ENCODE results near the gene GNA12. TPM values are rescaled to one million over a fixed set of nuclear protein-coding genes. Genes with fewer than 3 reads are reported as not detected.

The GNA12 gene
- total and polyA plus RNA-seq, 9 of the 15 experiments (the other 6 are each of a cell fraction or from before 2014, with no cell fraction given), result 0.65 to 32.7 (median 9.6) TPM

DNA sequence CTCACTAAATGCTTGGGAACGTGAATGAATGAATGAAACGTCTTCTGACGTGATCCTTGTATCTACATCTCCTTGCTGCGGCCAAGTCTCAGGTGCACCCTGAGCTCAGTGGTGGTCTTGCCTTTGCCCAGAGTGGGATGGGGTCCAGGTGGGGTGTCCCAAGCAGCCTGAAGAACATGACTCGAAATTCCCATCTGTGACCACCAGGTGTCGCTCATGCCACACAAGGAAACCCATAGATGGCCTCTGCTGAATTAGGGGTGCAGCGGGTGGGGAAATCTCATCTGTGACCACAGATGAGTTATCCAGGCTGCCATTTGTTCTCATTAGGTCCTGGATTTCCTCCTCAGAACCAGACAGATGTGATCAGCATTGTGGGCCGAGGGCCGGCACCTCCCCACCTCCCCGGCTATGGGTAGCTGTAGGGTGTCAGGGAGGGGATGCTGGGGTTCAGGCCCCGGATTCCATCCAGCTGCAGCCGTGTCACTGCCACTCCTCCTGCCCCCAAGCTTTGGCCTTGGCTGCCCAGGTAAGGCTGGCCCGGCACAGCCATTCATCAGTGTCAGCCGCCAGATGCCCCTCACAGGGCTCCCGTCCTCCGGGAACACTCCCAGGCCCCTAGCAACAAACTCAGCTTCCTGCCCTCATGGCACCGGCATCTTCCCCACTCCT is 21.0 kb upstream of the GNA12 start (continued):
- no peak for TF ChIP-seq MEF2D (tag; conservative IDR thresholded peaks at IDR 0.05; ENCODE audit: low read depth)

- Histone ChIP-seq H4K20me1 (replicated peaks; ENCODE audit: control insufficient read depth, insufficient read depth, low read length) (no peaks in the 10 kb centered on the region), H3K27ac (ENCODE audit: extremely low read depth, low read depth, low read length) (no peak overlapping the region), H3K36me3 (ENCODE audit: control insufficient read depth, insufficient read depth, low read length) (no peaks in the 10 kb centered on the region), H3K4me3 (no peak overlapping the region), H3K4me2 (ENCODE audit: insufficient read depth, low read length) (no peak overlapping the region), H3K9me3 (replicated peaks; ENCODE audit: control insufficient read depth, insufficient read depth, low read depth, low read length) (no peaks in the 10 kb centered on the region), H3K27me3 (ENCODE audit: control insufficient read depth in 2 of 2, insufficient read depth in 2 of 2, low read length in 2 of 2) (peaks cover 0 to 5% of the 10 kb centered on the region in 2 experiments; a peak in 2 of 5 replicates), H2AFZ (ENCODE audit: low read depth, low read length) (no peak overlapping the region), H3K9ac (ENCODE audit: insufficient read depth in 1 of 2, low read depth in 2 of 2, low read length in 2 of 2) (no peak overlapping the region), H3K79me2 (ENCODE audit: control insufficient read depth, insufficient read depth, low read length) (no peaks in the 10 kb centered on the region), H3K4me1 (replicated peaks in 1 of 2; ENCODE audit: control insufficient read depth in 2 of 2, insufficient read depth in 2 of 2, low read length in 2 of 2) (peaks cover 0 to 15% of the 10 kb centered on the region in 2 experiments; a peak in 3 of 5 replicates), H3K9me1 (ENCODE audit: control insufficient read depth, insufficient read depth, low read length) (no peaks in the 10 kb centered on the region)
- in situ Hi-C loops (cut with MboI), result loop anchor here (25.0 kb wide), 1 partner anchor 1023 kb away; no protein-coding TSS in a partner anchor
- ATAC-seq (no peak), FAIRE-seq (no peak), DNase-seq (ENCODE audit: extremely low read depth in 1 of 4, low spot score in 3 of 4) (no peak)
- no peak for TF ChIP-seq ARNT (IDR thresholded peaks at IDR 0.05)
- TF ChIP-seq CREB3L1 (IDR thresholded peaks at IDR 0.05; ENCODE audit: borderline replicate concordance, low read depth), result no peak
- no peak for TF ChIP-seq CEBPG (CRISPR knock-in tag; IDR thresholded peaks at IDR 0.05)
- 0 out of 4 replicates have a peak, but pooled peaks of 1 of the 2 experiments have one; percentile 13 for TF ChIP-seq CEBPG (tag; conservative IDR thresholded peaks at IDR 0.05 in 1 of 2, IDR thresholded peaks at IDR 0.05 in 1 of 2)
- no peak for TF ChIP-seq ZNF140 (CRISPR knock-in tag; IDR thresholded peaks at IDR 0.05)
- TF ChIP-seq ZNF41 (CRISPR knock-in tag; conservative IDR thresholded peaks at IDR 0.05), result no peak
- no peak for TF ChIP-seq RHOXF2B (CRISPR knock-in tag; conservative IDR thresholded peaks at IDR 0.05)
- TF ChIP-seq SNIP1 (IDR thresholded peaks at IDR 0.05; ENCODE audit: low read depth), result no peak
- 0 out of 2 replicates have a peak, but pooled peaks have one; percentile 11 for TF ChIP-seq CEBPB (tag; IDR thresholded peaks at IDR 0.05)
- intact Hi-C loops (cut with micrococcal nuclease), result loop anchor here (10.0 kb wide), 1 partner anchor 200 kb away; no protein-coding TSS in a partner anchor
- 56% methylated on average over 12 of the region's 12 CpGs for WGBS (ENCODE audit: insufficient coverage, low coverage, missing lambda C conversion rate)
- CTCF ChIA-PET (ENCODE audit: low intra/inter-chr PET ratio), result interaction anchor here (0.9 to 2.1 kb wide), 4 partner anchors 290 to 1033 kb away, joined by 3 to 15 read pairs (median 8); no protein-coding TSS in a partner anchor
- POLR2A ChIA-PET, result interaction anchor here (0.6 kb wide), 1 partner anchor 23 kb away, joined by 3 read pairs; no protein-coding TSS in a partner anchor
- BruUV-seq (replicated peaks), result no TSS peak
These were observed 20.3 kb upstream of the GNA12 start for GRCh38 chr7:2864204-2864985.

Measured in K562 (cell line).